ENCODE data around the gene SERTAD1.

The SERTAD1 gene

DNA sequence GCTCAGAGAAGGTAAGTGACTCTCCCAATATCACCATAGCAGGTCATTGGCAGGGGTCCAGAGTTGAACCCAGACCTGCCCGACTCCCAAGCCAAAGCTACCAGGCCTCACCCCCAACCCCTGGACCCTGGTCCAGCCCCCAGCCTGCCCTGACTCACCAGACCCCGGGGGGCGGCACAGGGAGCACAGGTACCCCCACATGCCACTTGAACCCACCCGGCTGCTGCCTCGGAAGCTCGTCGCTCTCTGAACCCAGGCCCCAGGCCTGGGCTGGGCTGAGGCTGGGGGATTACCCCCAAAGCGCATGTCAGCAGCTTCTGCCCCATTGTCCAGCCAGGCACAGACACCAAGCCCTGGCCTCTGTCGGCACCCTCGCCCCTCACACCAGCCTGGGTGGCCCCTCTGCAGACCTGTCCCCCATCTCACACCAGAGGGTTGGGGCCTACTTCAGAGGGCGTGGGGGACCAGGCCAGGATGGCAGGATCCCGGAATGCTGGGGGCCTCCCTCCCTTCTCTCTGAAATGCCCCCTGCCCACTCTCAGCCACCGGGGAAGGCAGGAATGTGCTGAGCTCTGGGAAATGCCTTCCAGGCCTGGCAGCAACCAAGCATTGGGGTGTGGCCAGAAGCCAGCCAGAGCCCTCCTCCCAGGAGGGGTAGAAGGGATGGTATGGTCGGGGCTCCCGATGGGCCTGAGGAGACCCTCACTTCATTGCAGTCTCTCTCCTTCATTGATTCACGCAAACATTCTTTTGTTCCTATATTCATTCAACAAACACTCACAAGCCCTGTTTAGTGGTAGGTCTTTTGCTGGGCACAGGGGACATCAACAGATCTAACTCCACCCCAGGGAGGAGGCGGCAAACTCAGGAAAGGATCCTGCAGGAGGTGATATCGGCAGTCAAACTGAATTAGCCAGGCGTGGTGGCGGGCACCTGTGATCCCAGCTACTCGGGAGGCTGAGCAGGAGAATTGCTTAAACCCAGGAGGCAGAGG lies 11.0 kb downstream of the SERTAD1 start:
- Histone ChIP-seq H3K27me3 (ENCODE audit: control insufficient read depth, low read length) (no peaks in the 10 kb centered on the region), H3K27ac (ENCODE audit: low read depth, low read length) (no peak overlapping the region), H3F3A (ENCODE audit: control insufficient read depth, insufficient read depth) (peaks cover 10% of the 10 kb centered on the region), H4K20me1 (ENCODE audit: control insufficient read depth, insufficient read depth, low read depth, low read length) (no peaks in the 10 kb centered on the region), H3K4me2 (ENCODE audit: low read length) (no peak overlapping the region), H3K9me3 (ENCODE audit: control insufficient read depth, insufficient read depth, low read length) (no peaks in the 10 kb centered on the region), H3K9me2 (replicated peaks; ENCODE audit: control insufficient read depth, low read length) (no peaks in the 10 kb centered on the region), H3K36me3 (ENCODE audit: control insufficient read depth, low read length) (no peaks in the 10 kb centered on the region), H3K4me1 (ENCODE audit: control insufficient read depth, low read length) (peaks cover 67% of the 10 kb centered on the region), H3K79me2 (ENCODE audit: control insufficient read depth, low read length) (no peaks in the 10 kb centered on the region), H3K4me3 (ENCODE audit: low read length) (no peak overlapping the region)
- TF ChIP-seq EZH2phosphoT487 (IDR thresholded peaks at IDR 0.05; ENCODE audit: borderline replicate concordance, low read length): no peak
- TF ChIP-seq, protein P1, sequence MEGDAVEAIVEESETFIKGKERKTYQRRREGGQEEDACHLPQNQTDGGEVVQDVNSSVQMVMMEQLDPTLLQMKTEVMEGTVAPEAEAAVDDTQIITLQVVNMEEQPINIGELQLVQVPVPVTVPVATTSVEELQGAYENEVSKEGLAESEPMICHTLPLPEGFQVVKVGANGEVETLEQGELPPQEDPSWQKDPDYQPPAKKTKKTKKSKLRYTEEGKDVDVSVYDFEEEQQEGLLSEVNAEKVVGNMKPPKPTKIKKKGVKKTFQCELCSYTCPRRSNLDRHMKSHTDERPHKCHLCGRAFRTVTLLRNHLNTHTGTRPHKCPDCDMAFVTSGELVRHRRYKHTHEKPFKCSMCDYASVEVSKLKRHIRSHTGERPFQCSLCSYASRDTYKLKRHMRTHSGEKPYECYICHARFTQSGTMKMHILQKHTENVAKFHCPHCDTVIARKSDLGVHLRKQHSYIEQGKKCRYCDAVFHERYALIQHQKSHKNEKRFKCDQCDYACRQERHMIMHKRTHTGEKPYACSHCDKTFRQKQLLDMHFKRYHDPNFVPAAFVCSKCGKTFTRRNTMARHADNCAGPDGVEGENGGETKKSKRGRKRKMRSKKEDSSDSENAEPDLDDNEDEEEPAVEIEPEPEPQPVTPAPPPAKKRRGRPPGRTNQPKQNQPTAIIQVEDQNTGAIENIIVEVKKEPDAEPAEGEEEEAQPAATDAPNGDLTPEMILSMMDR (IDR thresholded peaks at IDR 0.05; ENCODE audit: low read depth, low read length, poor library complexity, severe bottlenecking): no peak

DNA sequence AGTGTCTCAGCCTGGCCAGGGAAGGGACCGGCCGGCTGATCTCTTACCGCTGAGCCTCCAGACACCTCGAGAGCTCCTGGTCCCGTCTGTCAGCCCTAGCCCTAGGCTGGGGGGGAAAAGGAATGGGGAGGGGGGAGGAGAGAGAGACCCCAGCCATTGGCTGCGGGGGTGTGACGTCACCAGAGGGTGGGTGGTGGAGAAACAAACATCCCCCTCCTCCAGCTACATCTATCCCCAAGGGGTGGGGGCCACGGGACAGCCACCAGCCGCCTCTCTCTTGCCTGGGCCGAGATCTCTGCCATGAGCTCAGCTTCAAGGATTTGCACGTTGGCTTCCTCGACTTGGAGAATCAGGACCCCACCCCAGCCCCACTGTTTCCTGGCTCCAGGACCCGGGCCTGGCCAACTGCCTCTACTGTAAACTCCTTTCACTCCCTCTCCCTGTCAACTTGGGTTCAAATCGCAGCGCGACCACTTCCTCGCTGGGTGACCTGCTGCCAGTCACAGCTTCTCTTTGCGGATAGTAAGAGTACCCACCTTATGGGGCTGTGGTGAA lies 12.4 kb downstream of the SERTAD1 start, which contains the start of gene PRX:
PRX (minus strand) TSS at position 88 of the 555 bp plus-strand sequence. CDS start 5,446 bp downstream, outside the sequence.
- H3K36me3 ChIP-seq (ENCODE audit: control insufficient read depth, low read length): no peaks in the 10 kb centered on the region
- H3K4me3 ChIP-seq (ENCODE audit: low read length): no peak within 1 kb of the TSS
- no peaks in the 10 kb centered on the region for H3K9me3 ChIP-seq (ENCODE audit: control insufficient read depth, insufficient read depth, low read length)
- H3K9me2 ChIP-seq (replicated peaks; ENCODE audit: control insufficient read depth, low read length): no peaks in the 10 kb centered on the region
- H4K20me1 ChIP-seq (ENCODE audit: control insufficient read depth, insufficient read depth, low read depth, low read length): no peaks in the 10 kb centered on the region
- H3K4me1 ChIP-seq (ENCODE audit: control insufficient read depth, low read length): peaks cover 75% of the 10 kb centered on the region
- no peak within 1 kb of the TSS for H3K27ac ChIP-seq (ENCODE audit: low read depth, low read length)
- no peaks in the 10 kb centered on the region for H3K79me2 ChIP-seq (ENCODE audit: control insufficient read depth, low read length)
- H3K27me3 ChIP-seq (ENCODE audit: control insufficient read depth, low read length): no peaks in the 10 kb centered on the region
- H3K4me2 ChIP-seq (ENCODE audit: low read length): 0 out of 2 replicates have a peak within 1 kb of the TSS, but pooled peaks have one; percentile 66
- peaks cover 12% of the 10 kb centered on the region for H3F3A ChIP-seq (ENCODE audit: control insufficient read depth, insufficient read depth)
- TF ChIP-seq EZH2phosphoT487 (IDR thresholded peaks at IDR 0.05; ENCODE audit: borderline replicate concordance, low read length): no peak
- TF ChIP-seq, protein P1 (IDR thresholded peaks at IDR 0.05; ENCODE audit: low read depth, low read length, poor library complexity, severe bottlenecking): no peak

DNA sequence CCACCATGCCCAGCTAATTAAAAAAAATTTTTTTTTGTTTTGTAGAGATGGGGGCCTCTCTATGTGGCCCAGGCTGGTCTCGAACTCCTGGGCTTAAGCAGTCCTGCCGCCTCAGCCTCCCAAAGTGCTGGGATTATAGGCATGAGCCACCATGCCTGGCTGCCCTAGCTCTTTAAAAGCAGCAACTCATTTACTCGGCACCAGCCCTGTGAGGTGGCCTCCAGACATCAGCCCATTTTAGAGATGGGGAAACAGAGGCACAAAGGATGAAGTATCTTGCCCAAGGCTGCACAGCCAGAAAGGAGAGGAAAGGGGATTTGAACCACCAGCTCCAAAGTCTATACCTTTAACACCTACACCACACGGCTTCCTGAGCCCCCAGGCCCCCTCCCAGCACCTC lies 12.9 kb downstream of the SERTAD1 start:
- TF ChIP-seq EZH2phosphoT487 (IDR thresholded peaks at IDR 0.05; ENCODE audit: borderline replicate concordance, low read length): no peak
- TF ChIP-seq, protein P1 (IDR thresholded peaks at IDR 0.05; ENCODE audit: low read depth, low read length, poor library complexity, severe bottlenecking): no peak
- Histone ChIP-seq H3K27ac (ENCODE audit: low read depth, low read length) (no peak overlapping the region), H3K36me3 (ENCODE audit: control insufficient read depth, low read length) (no peaks in the 10 kb centered on the region), H3K4me3 (ENCODE audit: low read length) (no peak overlapping the region), H3K4me1 (ENCODE audit: control insufficient read depth, low read length) (peaks cover 75% of the 10 kb centered on the region), H3K27me3 (ENCODE audit: control insufficient read depth, low read length) (no peaks in the 10 kb centered on the region), H3K9me3 (ENCODE audit: control insufficient read depth, insufficient read depth, low read length) (no peaks in the 10 kb centered on the region), H4K20me1 (ENCODE audit: control insufficient read depth, insufficient read depth, low read depth, low read length) (no peaks in the 10 kb centered on the region), H3K79me2 (ENCODE audit: control insufficient read depth, low read length) (no peaks in the 10 kb centered on the region), H3K9me2 (replicated peaks; ENCODE audit: control insufficient read depth, low read length) (no peaks in the 10 kb centered on the region), H3K4me2 (ENCODE audit: low read length) (no peak overlapping the region), H3F3A (ENCODE audit: control insufficient read depth, insufficient read depth) (peaks cover 11% of the 10 kb centered on the region)

Measured in DOHH2 (cell line).